Measurements from ENCODE around the gene ULBP1.
A peak's percentile ranks its signal among the peaks of the same experiment; 100 is the strongest.
"Not testable (repeated sequence)": the region's sequence is repeated elsewhere in the genome, so short reads cannot be mapped to it uniquely, and the experiment has no call there.

The ULBP1 gene

GRCh38 chr6:149934249-149935156, 29.2 kb upstream of the ULBP1 start:
- peak; percentile 84 for DNase-seq

- DNase-seq, result no peak
Observed at GRCh38 chr6:149935246-149935645, 28.5 kb upstream of the ULBP1 start.

GRCh38 chr6:149935668-149936067, 28.1 kb upstream of the ULBP1 start:
- no peak for DNase-seq

GRCh38 chr6:149936743-149937142, 27.0 kb upstream of the ULBP1 start:
- DNase-seq, result no peak

GRCh38 chr6:149938013-149938570, 25.7 kb upstream of the ULBP1 start:
- not testable (repeated sequence) for DNase-seq

GRCh38 chr6:149938571-149939355, 25.0 kb upstream of the ULBP1 start:
- peak; percentile 78 for DNase-seq

- no peak for DNase-seq
Observed at GRCh38 chr6:149939356-149939648, 24.4 kb upstream of the ULBP1 start.

GRCh38 chr6:149939909-149940671, 23.7 kb upstream of the ULBP1 start:
- no peak for DNase-seq

- no peak for DNase-seq
Observed at GRCh38 chr6:149940672-149940982, 23.1 kb upstream of the ULBP1 start.

- DNase-seq, result peak; percentile 96
Observed at GRCh38 chr6:149941583-149942460, 21.9 kb upstream of the ULBP1 start, which contains the start of gene ULBP2. TSS of gene ULBP2 (plus strand) at chr6:149942014. CDS start at chr6:149942073, 59 bp downstream.

- no peak for DNase-seq
Observed at GRCh38 chr6:149942461-149942829, 21.3 kb upstream of the ULBP1 start.

- not testable (repeated sequence) for DNase-seq
Observed at GRCh38 chr6:149943321-149943720, 20.4 kb upstream of the ULBP1 start.

- DNase-seq, result not testable (repeated sequence)
Observed at GRCh38 chr6:149945276-149945675, 18.5 kb upstream of the ULBP1 start.

GRCh38 chr6:149946631-149947030, 17.1 kb upstream of the ULBP1 start:
- not testable (repeated sequence) for DNase-seq

- not testable (repeated sequence) for DNase-seq
Observed at GRCh38 chr6:149947533-149947932, 16.2 kb upstream of the ULBP1 start.

- DNase-seq, result no peak
Observed at GRCh38 chr6:149948011-149948410, 15.7 kb upstream of the ULBP1 start.

GRCh38 chr6:149948616-149949015, 15.1 kb upstream of the ULBP1 start:
- DNase-seq, result no peak

- no peak for DNase-seq
Observed at GRCh38 chr6:149950423-149950822, 13.3 kb upstream of the ULBP1 start.

GRCh38 chr6:149951096-149951495, 12.6 kb upstream of the ULBP1 start:
- no peak for DNase-seq

GRCh38 chr6:149951626-149952025, 12.1 kb upstream of the ULBP1 start:
- no peak for DNase-seq

GRCh38 chr6:149953390-149953789, 10.4 kb upstream of the ULBP1 start:
- DNase-seq, result not testable (repeated sequence)

- DNase-seq, result not testable (repeated sequence)
Observed at GRCh38 chr6:149953934-149954327, 9.8 kb upstream of the ULBP1 start.
